ENCODE data around the gene ARHGEF6.
"Not testable (repeated sequence)": the region's sequence is repeated elsewhere in the genome, so short reads cannot be mapped to it uniquely, and the experiment has no call there.

Gene ARHGEF6

DNA sequence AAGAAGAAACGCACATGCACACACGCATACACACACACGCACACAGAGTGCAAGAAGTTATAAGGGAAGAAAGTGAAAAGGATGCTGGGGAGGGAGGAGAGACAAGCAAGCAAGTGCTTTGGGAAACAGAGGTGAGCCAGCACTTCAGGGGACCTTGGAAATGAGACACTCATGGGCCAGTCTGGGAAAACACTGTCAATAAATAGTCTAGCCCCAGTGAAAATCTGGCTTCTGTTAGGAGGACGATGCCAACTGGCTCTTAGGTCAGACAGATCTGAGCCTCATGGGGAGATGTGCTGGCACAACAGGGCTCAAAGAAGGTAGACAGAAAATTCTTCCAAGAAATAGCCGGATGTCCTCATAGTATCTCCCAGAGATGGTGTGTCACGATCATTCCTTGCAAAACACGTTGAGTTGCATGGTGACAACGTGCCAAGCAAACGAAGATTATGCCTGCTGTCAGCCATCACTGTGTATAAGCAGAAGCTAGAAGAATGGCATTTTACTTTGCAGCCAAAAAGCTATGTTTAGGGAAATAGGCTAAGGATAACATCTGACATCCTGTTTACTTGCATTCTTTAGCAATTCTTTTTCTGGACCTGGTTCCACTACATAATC lies 557 bp upstream of the ARHGEF6 start:
- DNase-seq (ENCODE audit: low read depth in 2 of 2) = no peak

GRCh38 chrX:136780241-136780640 lies 491 bp downstream of the ARHGEF6 start:
- DNase-seq (ENCODE audit: low read depth in 2 of 2) = no peak

- DNase-seq (ENCODE audit: low read depth in 2 of 2) = no peak
These were observed 1.4 kb downstream of the ARHGEF6 start for GRCh38 chrX:136779346-136779781.

DNA sequence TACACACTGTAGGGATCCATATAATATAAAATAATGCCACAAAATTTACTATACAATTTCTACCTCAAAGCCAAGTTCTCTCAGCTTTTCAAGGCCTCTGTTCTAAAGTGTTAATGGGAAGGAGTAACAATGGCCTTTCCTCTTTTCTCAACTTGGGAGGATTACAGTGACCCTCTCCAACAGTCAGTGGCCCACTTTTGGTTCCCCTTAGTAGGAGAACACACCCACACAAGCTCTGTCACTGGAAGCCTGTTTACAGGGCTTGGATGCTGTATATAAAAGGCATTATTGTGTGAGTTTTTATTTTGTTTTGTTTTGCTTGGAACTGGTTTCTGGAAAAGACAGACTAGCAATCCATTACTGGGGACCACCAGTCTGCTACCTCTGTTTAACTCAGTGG lies 1.8 kb downstream of the ARHGEF6 start:
- DNase-seq (ENCODE audit: low read depth in 2 of 2) = no peak

DNA sequence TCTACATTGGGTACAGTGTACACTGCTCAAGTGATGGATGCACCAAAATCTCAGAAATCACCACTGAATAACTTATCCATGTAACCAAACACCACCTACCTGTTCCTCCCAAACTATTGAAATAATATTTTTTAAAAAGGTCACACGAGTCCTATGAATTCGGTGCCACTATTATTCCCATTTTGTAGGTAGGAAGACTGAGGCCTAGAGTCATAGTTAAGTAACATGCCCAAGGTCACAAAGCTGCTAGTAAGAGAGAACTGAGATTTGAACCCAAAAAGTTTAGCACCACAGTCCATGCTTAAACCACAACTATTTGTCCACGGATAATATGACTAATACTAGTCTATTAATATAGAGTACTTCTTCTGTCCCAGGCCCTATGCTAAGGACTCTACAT lies 2.7 kb downstream of the ARHGEF6 start:
- DNase-seq (ENCODE audit: low read depth in 2 of 2) = no peak

DNA sequence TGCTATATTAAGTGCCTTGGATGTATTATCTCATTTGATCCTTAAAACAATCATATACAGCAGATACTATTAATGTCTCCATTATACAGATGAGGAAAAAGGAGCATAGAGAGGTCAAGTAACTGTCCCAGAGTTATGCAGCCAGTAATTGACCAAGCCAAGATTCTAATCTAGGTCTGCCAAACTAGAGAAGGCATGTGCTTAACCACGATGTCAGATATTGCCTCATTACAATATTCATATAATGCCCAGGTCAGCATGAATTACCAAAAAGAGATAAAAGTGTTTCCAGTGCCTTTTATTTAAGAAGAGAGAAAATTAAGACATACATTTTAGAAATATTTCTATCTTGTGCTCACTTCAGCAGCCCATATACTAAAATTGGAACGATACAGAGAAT lies 7.1 kb downstream of the ARHGEF6 start:
- no peak for DNase-seq (ENCODE audit: low read depth in 2 of 2)

- not testable (repeated sequence) for DNase-seq (ENCODE audit: low read depth in 2 of 2)
These were observed 8.9 kb downstream of the ARHGEF6 start for GRCh38 chrX:136771869-136772268.

- DNase-seq (ENCODE audit: low read depth in 2 of 2) = no peak
These were observed 12.2 kb downstream of the ARHGEF6 start for GRCh38 chrX:136768469-136769084.

DNA sequence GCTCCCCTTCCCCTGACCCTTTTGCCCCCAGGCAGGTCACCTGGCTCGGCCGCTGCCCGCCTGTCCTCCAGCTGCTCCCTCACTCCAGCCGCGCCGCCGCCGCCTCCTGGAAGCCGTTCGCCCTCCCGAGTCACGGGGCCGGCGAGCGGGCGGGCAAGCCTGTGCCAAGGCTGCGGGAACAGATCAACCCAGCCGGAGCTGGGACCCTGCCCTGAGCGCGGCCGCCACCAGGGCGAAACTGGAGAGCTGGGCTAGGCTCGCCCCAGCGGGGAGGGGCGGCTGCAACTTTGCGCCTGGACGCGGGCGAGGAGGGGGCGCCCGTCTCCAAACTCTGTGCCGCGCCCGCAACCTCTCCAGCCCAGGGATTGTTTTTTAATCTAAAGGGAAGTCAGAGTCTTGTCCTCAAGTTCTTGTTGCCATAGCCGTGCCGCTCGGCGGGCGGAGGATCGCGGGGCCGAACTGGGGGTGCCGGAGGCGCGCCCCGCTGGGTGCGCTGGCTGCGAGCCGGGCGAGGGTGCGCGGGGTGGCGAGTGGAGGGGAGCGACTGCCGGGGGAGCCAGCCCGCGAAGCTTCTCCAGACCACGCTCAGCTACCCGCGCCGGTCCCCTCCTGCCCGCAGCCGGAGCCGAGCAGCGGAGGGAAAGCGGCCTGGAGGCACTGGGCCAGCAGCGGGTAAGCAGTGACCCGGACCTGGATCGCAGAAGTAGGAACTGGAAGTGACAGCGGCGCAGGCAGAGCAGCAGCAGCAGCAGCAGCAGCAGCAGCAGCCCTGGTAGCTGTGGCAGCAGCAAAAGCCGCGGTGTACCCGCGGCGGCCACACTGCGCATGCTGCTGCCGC lies 13.4 kb downstream of the ARHGEF6 start:
- no peak for DNase-seq (ENCODE audit: low read depth in 2 of 2)

DNA sequence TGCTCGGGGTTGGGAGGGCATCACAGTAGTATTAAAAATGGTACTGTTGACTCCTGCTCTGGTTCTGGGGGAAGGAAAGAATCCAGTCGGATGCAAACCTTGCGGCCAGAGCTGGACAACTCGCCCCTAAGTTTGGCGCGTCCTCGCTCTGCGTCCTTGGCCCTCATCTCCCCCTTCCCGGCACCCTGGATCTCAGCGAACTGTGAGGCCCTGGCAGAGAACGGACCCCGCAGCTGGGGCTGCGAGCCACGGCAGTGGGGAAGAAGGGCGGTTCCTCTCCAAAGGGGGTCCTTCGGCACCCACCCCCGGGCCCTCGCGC lies 14.0 kb downstream of the ARHGEF6 start:
- no peak for DNase-seq (ENCODE audit: low read depth in 2 of 2)

GRCh38 chrX:136765821-136766356 lies 14.8 kb downstream of the ARHGEF6 start:
- no peak for DNase-seq (ENCODE audit: low read depth in 2 of 2)

DNA sequence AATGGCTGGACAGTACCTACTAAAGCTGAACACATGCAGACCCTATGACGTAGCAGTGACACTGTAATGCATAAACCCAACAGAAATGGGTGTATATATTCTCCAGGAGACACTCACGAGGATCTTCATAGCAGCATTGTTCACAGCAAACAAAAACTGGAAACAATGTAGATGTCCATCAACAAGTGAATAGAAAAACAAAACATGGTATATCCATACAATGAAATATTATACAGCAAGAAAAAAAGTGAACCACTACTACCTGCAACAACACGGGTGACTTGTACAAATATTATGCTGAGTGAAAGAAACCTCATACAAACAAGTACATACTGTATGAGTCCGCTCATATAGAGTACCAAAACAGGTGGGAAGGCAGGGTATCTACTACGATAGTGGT lies 16.5 kb downstream of the ARHGEF6 start:
- no peak for DNase-seq (ENCODE audit: low read depth in 2 of 2)

DNA sequence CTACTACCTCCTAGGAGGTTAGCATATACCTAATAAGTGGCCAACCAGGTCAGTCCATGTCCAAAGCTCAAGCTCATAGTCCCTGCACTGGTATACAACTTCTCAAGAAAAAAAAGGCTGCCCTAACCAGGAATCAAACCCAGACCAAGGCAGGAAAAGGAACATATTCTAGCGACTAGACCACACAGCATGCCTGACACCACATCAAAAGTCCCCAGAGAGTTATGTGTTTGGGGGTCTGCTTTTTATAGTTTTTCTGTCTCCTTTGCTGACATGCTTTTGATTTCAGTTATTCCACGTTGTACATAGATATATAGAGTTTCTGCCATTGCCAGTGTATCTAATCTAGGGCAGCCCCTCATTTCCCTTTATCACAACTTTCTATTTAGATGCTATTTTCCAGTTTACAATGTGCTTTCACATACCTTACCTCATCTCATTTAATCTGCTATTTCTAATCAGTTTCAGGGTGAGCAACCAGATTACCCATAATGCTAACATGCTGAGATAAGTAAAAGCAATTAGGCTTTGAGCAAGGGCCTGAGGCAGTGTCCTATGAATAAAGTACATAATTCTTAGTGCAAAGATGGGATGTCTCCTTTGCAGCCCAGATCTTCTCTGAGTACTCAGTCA lies 17.8 kb downstream of the ARHGEF6 start:
- DNase-seq (ENCODE audit: low read depth in 2 of 2) = no peak

DNA sequence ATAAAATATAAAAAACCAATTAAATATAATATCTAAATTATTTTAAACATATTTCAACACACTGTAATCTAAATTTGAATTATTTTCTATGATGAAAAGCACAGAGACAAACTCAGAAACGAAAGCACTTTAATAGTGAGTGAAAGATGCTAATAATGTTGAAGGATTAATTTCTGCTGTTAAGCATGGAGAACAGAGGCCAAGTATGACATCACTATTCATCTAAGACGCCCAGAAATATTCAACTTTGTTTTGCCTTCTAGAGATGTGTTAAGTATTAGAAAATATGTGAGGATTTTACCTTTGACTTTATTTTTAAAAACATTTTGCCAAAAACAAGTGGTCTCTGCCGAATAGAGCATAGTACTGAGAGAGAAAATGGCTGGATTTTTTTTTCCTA lies 19.3 kb downstream of the ARHGEF6 start:
- no peak for DNase-seq (ENCODE audit: low read depth in 2 of 2)

- DNase-seq (ENCODE audit: low read depth in 2 of 2) = no peak
These were observed 20.8 kb downstream of the ARHGEF6 start for GRCh38 chrX:136759968-136760367.

GRCh38 chrX:136755411-136755810 lies 25.3 kb downstream of the ARHGEF6 start:
- DNase-seq (ENCODE audit: low read depth in 2 of 2) = no peak

DNA sequence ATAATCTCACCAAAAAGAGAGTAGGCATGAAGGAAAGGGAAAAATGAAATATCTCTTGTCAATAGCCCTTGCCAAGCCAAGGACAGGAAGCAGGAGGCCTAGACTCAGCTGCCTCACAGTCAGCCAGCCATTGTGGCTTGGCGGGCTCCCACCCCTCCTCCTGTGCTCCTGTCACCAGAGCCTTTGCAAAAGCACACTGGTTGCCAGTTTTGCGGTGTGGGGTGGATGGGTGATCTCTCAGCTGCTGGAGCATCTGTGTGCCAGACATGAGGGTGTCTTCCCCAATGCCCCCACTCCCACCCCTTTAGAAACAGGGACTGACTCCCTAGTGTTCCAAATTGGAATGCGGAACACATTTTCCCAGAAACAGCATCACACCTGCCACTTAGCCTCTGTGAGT lies 26.1 kb downstream of the ARHGEF6 start:
- DNase-seq (ENCODE audit: low read depth in 2 of 2) = no peak

GRCh38 chrX:136752796-136753195 lies 27.9 kb downstream of the ARHGEF6 start:
- no peak for DNase-seq (ENCODE audit: low read depth in 2 of 2)

DNA sequence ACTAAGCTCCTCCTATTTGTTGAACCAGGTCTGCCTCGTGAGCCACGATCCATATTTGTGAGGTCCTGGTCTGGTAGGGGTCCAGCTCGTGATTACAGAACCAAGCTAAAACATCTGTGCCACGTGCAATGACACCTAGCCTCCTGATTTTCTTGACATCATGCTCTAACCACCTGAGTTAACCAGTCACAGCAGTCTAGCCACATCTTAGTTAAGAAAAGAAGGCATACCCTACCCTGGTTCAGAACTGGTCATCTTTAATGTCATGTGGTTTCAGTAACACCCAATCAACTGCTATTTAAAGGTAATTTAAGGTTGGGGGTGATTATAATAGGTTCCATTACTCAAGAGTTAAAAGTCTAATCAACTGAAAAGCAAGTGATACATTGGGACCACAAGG lies 28.4 kb downstream of the ARHGEF6 start:
- DNase-seq (ENCODE audit: low read depth in 2 of 2) = no peak

DNA sequence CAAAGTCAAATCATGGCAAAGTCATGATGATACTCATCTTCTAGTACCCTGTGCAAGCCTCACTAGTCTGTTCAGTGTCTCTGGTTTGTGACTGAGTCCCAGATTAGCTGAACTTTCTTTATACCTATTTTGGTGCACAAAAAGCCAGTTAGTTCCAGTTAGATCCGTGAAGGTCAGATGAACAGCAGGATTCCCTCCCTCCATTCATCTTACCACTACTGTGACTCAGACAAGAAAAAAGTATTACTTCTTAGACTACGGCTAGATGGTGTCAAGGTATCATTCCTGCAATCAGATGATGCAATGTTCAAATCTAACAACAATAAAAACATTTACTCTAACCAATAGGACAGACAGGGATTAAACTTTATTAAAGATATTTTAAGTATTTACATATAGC lies 30.4 kb downstream of the ARHGEF6 start:
- DNase-seq (ENCODE audit: low read depth in 2 of 2) = no peak

DNA sequence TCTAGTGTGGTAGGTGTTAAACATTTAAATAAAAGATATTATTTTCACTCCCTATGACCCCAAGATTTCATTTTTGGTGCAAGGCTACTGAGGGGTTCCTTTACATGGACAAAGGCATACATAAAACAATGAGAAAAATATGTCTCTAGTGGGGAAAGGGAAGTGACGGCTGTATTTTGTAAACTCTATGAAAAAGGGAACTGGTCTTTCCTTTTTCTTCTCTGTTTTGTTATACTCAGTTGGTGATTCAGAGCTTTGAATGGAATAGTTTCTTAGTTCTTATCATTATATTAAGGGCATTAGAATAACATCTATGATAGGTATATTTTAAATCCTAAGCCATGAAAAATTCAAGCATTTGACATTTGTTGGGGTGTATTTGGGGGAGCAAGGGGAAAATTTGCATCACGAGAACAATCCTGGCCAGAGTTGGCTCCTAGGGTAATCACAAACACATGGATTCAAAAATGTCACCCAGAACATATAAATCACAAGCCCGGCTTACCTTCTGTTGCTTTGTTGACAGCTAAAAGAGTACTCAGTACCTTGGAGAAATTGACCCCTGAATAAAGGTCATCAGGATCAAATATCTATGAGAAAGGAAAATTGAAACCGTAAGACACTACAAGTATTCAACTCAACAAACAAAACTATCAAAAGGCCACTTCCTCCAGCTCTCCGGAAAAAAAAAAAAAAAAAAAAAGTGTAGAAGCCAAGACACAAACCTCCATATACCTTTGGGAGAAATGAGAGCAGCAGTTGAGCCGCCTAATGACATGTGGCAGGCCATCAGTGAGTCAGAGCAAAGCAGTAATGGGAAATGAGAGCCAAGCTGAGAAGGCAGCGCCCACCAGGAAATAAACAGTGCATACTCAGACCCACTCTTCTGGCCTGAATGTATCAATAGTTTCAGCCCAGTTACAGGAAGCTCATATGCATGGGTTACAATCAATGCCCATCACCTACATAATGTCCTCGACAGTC lies 33.4 kb downstream of the ARHGEF6 start:
- no peak for DNase-seq (ENCODE audit: low read depth in 2 of 2)
